Transverse colon (tissue), 3 donors: Measurements from ENCODE around the gene NIT1.

Experiments
- CTCF ChIP-seq, 5 experiments: fragments of 200-600 bp in 3 of 5; fragments of 450-650 bp in 2 of 5; sonication (generic) in 3 of 5; IDR thresholded peaks; 1 replicate in 2 of 5; 2 replicates in 3 of 5; pipeline ENCODE4 v1.5.1; 2016 to 2017; ENCODE audit warnings: antibody characterized with exemption in 5 of 5, inconsistent platforms in 3 of 5, mild to moderate bottlenecking in 2 of 5, moderate library complexity in 1 of 5
- POLR2A ChIP-seq: fragments of 450-650 bp; IDR thresholded peaks from one replicate; pipeline ENCODE4 v1.6.1; 2016; ENCODE audit warnings: antibody characterized with exemption, mild to moderate bottlenecking, moderate library complexity

DNA sequence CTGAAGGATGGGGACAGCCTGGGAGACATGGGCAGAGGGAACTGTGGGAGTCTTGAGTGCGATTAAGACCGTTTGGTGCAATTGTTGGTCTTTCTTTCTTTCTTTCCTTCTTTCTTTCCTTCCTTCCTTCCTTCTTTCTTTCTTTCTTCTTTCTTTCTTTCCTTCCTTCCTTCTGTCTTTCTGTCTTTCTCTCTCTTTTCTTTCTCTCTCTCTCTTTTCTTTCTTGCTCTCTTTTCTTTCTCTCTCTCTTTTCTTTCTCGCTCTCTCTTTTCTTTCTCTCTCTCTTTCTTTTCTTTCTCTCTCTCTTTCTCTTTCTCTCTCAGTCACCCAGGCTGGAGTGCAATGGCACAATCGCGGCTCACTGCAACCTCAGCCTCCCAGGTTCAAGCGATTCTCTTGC, 22.7 kb upstream of the NIT1 start:
- no peak for TF ChIP-seq CTCF (IDR thresholded peaks at IDR 0.05)
- TF ChIP-seq POLR2A = no peak
